Stimulated activated CD4-positive, alpha-beta T cell treated with anti-CD3 and anti-CD28 coated beads, Interleukin-2, amount 100 ng/mL, for 24 hours (primary cell): ENCODE measurements around the gene ANTXR2.
"Not testable (repeated sequence)": the region's sequence is repeated elsewhere in the genome, so short reads cannot be mapped to it uniquely, and the experiment has no call there.

Experiments
- DNase-seq, 2 donors: peaks; one replicate each; pipeline ENCODE4 v3.0.0-alpha.2; 2020

Gene ANTXR2

GRCh38 chr4:80015407-80016189 is 57.4 kb downstream of the ANTXR2 start:
- no peak for DNase-seq

GRCh38 chr4:80014531-80014930 is 58.5 kb downstream of the ANTXR2 start:
- DNase-seq = no peak

GRCh38 chr4:80012291-80012690 is 60.7 kb downstream of the ANTXR2 start:
- DNase-seq = no peak

- no peak for DNase-seq
Measured at GRCh38 chr4:80011636-80012236, 61.3 kb downstream of the ANTXR2 start.

GRCh38 chr4:80010316-80010715 is 62.7 kb downstream of the ANTXR2 start:
- DNase-seq = no peak

GRCh38 chr4:80009806-80010205 is 63.2 kb downstream of the ANTXR2 start:
- DNase-seq = no peak

GRCh38 chr4:80008971-80009370 is 64.1 kb downstream of the ANTXR2 start:
- DNase-seq = no peak

GRCh38 chr4:80008351-80008750 is 64.7 kb downstream of the ANTXR2 start:
- no peak for DNase-seq

- no peak for DNase-seq
Measured at GRCh38 chr4:80007745-80008149, 65.3 kb downstream of the ANTXR2 start.

GRCh38 chr4:80006935-80007744 is 65.9 kb downstream of the ANTXR2 start:
- DNase-seq = no peak

- DNase-seq = no peak
Measured at GRCh38 chr4:80005863-80006262, 67.2 kb downstream of the ANTXR2 start.

GRCh38 chr4:80004319-80004718 is 68.7 kb downstream of the ANTXR2 start:
- no peak for DNase-seq

GRCh38 chr4:80002559-80002958 is 70.5 kb downstream of the ANTXR2 start:
- not testable (repeated sequence) for DNase-seq

GRCh38 chr4:79999048-79999447 is 74.0 kb downstream of the ANTXR2 start:
- DNase-seq = not testable (repeated sequence)

- no peak for DNase-seq
Measured at GRCh38 chr4:79998201-79998600, 74.8 kb downstream of the ANTXR2 start.

- no peak for DNase-seq
Measured at GRCh38 chr4:79996851-79997250, 76.2 kb downstream of the ANTXR2 start.

- DNase-seq = no peak
Measured at GRCh38 chr4:79993476-79993875, 79.6 kb downstream of the ANTXR2 start.

- no peak for DNase-seq
Measured at GRCh38 chr4:79991601-79992000, 81.4 kb downstream of the ANTXR2 start.

GRCh38 chr4:79991100-79991499 is 81.9 kb downstream of the ANTXR2 start:
- not testable (repeated sequence) for DNase-seq

- DNase-seq = no peak
Measured at GRCh38 chr4:79987401-79987800, 85.6 kb downstream of the ANTXR2 start.

GRCh38 chr4:79983431-79983830 is 89.6 kb downstream of the ANTXR2 start:
- no peak for DNase-seq

- DNase-seq = no peak
Measured at GRCh38 chr4:79982601-79983322, 90.3 kb downstream of the ANTXR2 start.

GRCh38 chr4:79980448-79980847 is 92.6 kb downstream of the ANTXR2 start:
- no peak for DNase-seq
